ENCODE results near the gene GATA1.
"Not testable (repeated sequence)": the region's sequence is repeated elsewhere in the genome, so short reads cannot be mapped to it uniquely, and the experiment has no call there.

GATA1 gene

GRCh38 chrX:48806081-48806480 lies 19.7 kb downstream of the GATA1 start:
- DNase-seq (ENCODE audit: extremely low read depth in 1 of 2, low read depth in 1 of 2), result no peak

- no peak for DNase-seq (ENCODE audit: extremely low read depth in 1 of 2, low read depth in 1 of 2)
These were observed 27.3 kb downstream of the GATA1 start for GRCh38 chrX:48813644-48814043.

- DNase-seq (ENCODE audit: extremely low read depth in 1 of 2, low read depth in 1 of 2), result no peak
These were observed 28.3 kb downstream of the GATA1 start for GRCh38 chrX:48814722-48815121.

- no peak for DNase-seq (ENCODE audit: extremely low read depth in 1 of 2, low read depth in 1 of 2)
These were observed 28.9 kb downstream of the GATA1 start for GRCh38 chrX:48815266-48815665.

GRCh38 chrX:48816014-48816810 lies 29.8 kb downstream of the GATA1 start:
- no peak for DNase-seq (ENCODE audit: extremely low read depth in 1 of 2, low read depth in 1 of 2)

- DNase-seq (ENCODE audit: extremely low read depth in 1 of 2, low read depth in 1 of 2), result no peak
These were observed 31.7 kb downstream of the GATA1 start for GRCh38 chrX:48818098-48818497.

- no peak for DNase-seq (ENCODE audit: extremely low read depth in 1 of 2, low read depth in 1 of 2)
These were observed 32.5 kb downstream of the GATA1 start for GRCh38 chrX:48818866-48819265.

GRCh38 chrX:48819394-48819793 lies 33.0 kb downstream of the GATA1 start:
- not testable (repeated sequence) for DNase-seq (ENCODE audit: extremely low read depth in 1 of 2, low read depth in 1 of 2)

GRCh38 chrX:48823053-48823452 lies 36.7 kb downstream of the GATA1 start:
- DNase-seq (ENCODE audit: extremely low read depth in 1 of 2, low read depth in 1 of 2), result no peak

- no peak for DNase-seq (ENCODE audit: extremely low read depth in 1 of 2, low read depth in 1 of 2)
These were observed 37.7 kb downstream of the GATA1 start for GRCh38 chrX:48824066-48824465.

- DNase-seq (ENCODE audit: extremely low read depth in 1 of 2, low read depth in 1 of 2), result no peak
These were observed 39.9 kb downstream of the GATA1 start, which contains the start of gene ERAS for GRCh38 chrX:48826135-48826875. TSS of gene ERAS (plus strand) at chrX:48826513. CDS start at chrX:48829124, 2,611 bp downstream.

- no peak for DNase-seq (ENCODE audit: extremely low read depth in 1 of 2, low read depth in 1 of 2)
These were observed 40.7 kb downstream of the GATA1 start for GRCh38 chrX:48826876-48827653.

GRCh38 chrX:48827654-48827968 lies 41.2 kb downstream of the GATA1 start:
- no peak for DNase-seq (ENCODE audit: extremely low read depth in 1 of 2, low read depth in 1 of 2)

GRCh38 chrX:48829016-48829735 lies 42.8 kb downstream of the GATA1 start:
- DNase-seq (ENCODE audit: extremely low read depth in 1 of 2, low read depth in 1 of 2), result no peak

- DNase-seq (ENCODE audit: extremely low read depth in 1 of 2, low read depth in 1 of 2), result no peak
These were observed 44.9 kb downstream of the GATA1 start for GRCh38 chrX:48831136-48831908.

- DNase-seq (ENCODE audit: extremely low read depth in 1 of 2, low read depth in 1 of 2), result no peak
These were observed 45.5 kb downstream of the GATA1 start for GRCh38 chrX:48831909-48832291.

GRCh38 chrX:48833542-48834138 lies 47.2 kb downstream of the GATA1 start:
- DNase-seq (ENCODE audit: extremely low read depth in 1 of 2, low read depth in 1 of 2), result no peak

- DNase-seq (ENCODE audit: extremely low read depth in 1 of 2, low read depth in 1 of 2), result no peak
These were observed 48.0 kb downstream of the GATA1 start for GRCh38 chrX:48834383-48834709.

- peak in 1 of 2 donors; percentile 55 for DNase-seq (ENCODE audit: extremely low read depth in 1 of 2, low read depth in 1 of 2)
These were observed 49.3 kb downstream of the GATA1 start, which contains the start of gene PCSK1N for GRCh38 chrX:48835524-48836329. TSS of gene PCSK1N (minus strand) at chrX:48835610. CDS start at chrX:48835532, 78 bp downstream.
